RWPE1 (cell line): ENCODE results near the gene DBR1.
A peak's percentile ranks its signal among the peaks of the same experiment; 100 is the strongest.

Experiments
- CTCF ChIA-PET: fragments of 350-600 bp; sonication (Branson Sonifier 250); formaldehyde crosslinking; extraction: SDS; loops from one replicate; lab custom pipeline; 2021; lab: Yijun Ruan, JAX
- POLR2A ChIA-PET: fragments of 400-600 bp; formaldehyde crosslinking; extraction: SDS; loops from one replicate; lab custom pipeline; 2020; ENCODE audit warnings: antibody characterized with exemption; ENCODE audit not compliant: low non-redundant PET; lab: Yijun Ruan, JAX
- DNase-seq: peaks from one replicate; pipeline ENCODE4 v3.0.0; 2012; ENCODE audit warnings: low spot score
- H3K27ac ChIP-seq: fragments of 450-650 bp; 2 replicates; pipeline ENCODE4 v1.5.1; 2017
- CTCF ChIP-seq: fragments of 450-650 bp; conservative IDR thresholded peaks from 2 replicates; pipeline ENCODE4 v1.5.1; 2017; ENCODE audit warnings: low read depth, mild to moderate bottlenecking

The DBR1 gene

GRCh38 chr3:138180375-138181029, 5.8 kb upstream of the DBR1 start:
- no peak overlapping the region for H3K27ac ChIP-seq
- CTCF ChIA-PET: interaction anchor here (0.5 to 1.1 kb wide), 5 partner anchors 53 to 779 kb away, joined by 3 to 5 read pairs (median 3); no protein-coding TSS in a partner anchor
- peak; percentile 74 for TF ChIP-seq CTCF
- POLR2A ChIA-PET: no interaction called here
- peak; percentile 46 for DNase-seq

GRCh38 chr3:138173769-138174420, 826 bp downstream of the DBR1 start:
- POLR2A ChIA-PET: no interaction called here
- TF ChIP-seq CTCF: no peak
- CTCF ChIA-PET: interaction anchor here (0.6 to 0.9 kb wide), 7 partner anchors 15 to 1846 kb away, joined by 3 read pairs; no protein-coding TSS in a partner anchor
- H3K27ac ChIP-seq: peak overlapping the region; percentile 92
- DNase-seq: no peak

GRCh38 chr3:138172625-138173024, 2.1 kb downstream of the DBR1 start:
- DNase-seq: no peak
- no peak overlapping the region for H3K27ac ChIP-seq
- no peak for TF ChIP-seq CTCF
- ChIA-PET CTCF (no interaction called here), POLR2A (interaction anchor here (0.6 kb wide), 1 partner anchor 92 kb away, joined by 5 read pairs; no protein-coding TSS in a partner anchor)

GRCh38 chr3:138165061-138165460, 9.7 kb downstream of the DBR1 start:
- no peak for DNase-seq
- CTCF ChIA-PET: no interaction called here
- no peak overlapping the region for H3K27ac ChIP-seq
- no peak for TF ChIP-seq CTCF
- POLR2A ChIA-PET: no interaction called here

GRCh38 chr3:138157743-138158142, 17.0 kb downstream of the DBR1 start:
- ChIA-PET POLR2A (no interaction called here), CTCF (no interaction called here)
- no peak overlapping the region for H3K27ac ChIP-seq
- DNase-seq: no peak
- TF ChIP-seq CTCF: no peak

GRCh38 chr3:138154534-138154933, 20.2 kb downstream of the DBR1 start:
- CTCF ChIA-PET: no interaction called here
- H3K27ac ChIP-seq: no peak overlapping the region
- no peak for TF ChIP-seq CTCF
- DNase-seq: no peak
- POLR2A ChIA-PET: no interaction called here
